Liver (tissue), 2 donors: Measurements from ENCODE around the gene RAMP3.

Experiments
- CTCF ChIP-seq: fragments of 150-350 bp; IDR thresholded peaks from 2 replicates; pipeline ENCODE4 v1.5.1; 2017; ENCODE audit warnings: improper control_type of control experiment, low read depth, low read length; ENCODE audit not compliant: missing input control
- MAX ChIP-seq: IDR thresholded peaks from 2 replicates; pipeline ENCODE4 v1.6.1; 2016; ENCODE audit warnings: antibody characterized with exemption
- donor health status: healthy.

GRCh38 chr7:45146531-45147379 lies 10.8 kb upstream of the RAMP3 start:
- TF ChIP-seq CTCF (no peak), MAX (no peak)
